PC-9 (cell line): ENCODE measurements around the gene RAB2B. TPM values are rescaled to one million over a fixed set of nuclear protein-coding genes. Genes with fewer than 3 reads are reported as not detected.
A peak's percentile ranks its signal among the peaks of the same experiment; 100 is the strongest.

ENCODE experiments used
- BruUV-seq: library from RNA; stranded (reverse); fragments of 400-500 nt; replicated peaks from 2 replicates; lab custom pipeline; 2021; lab: Mats Ljungman, UMichigan
- CTCF ChIA-PET: fragments of 300-600 bp; sonication (Branson Sonifier 250); formaldehyde crosslinking; loops from one replicate; lab custom pipeline; 2022; ENCODE audit warnings: antibody characterized with exemption; lab: Charles Lee
- POLR2A ChIA-PET: fragments of 300-600 bp; sonication (Branson Sonifier 250); formaldehyde crosslinking; loops from one replicate; lab custom pipeline; 2022; ENCODE audit warnings: antibody characterized with exemption; ENCODE audit not compliant: unreplicated experiment; lab: Charles Lee
- DNase-seq, 2 experiments: peaks; one replicate each; pipeline versions ENCODE4 v3.0.0 to v3.0.0-alpha.2; 2015 to 2022; ENCODE audit warnings: mixed read lengths in 1 of 2
- H2AFZ ChIP-seq: fragments of 200-600 bp; sonication (generic); 2 replicates; pipeline ENCODE4 v1.8.1; 2017; ENCODE audit warnings: antibody characterized with exemption
- H3F3A ChIP-seq: fragments of 200-600 bp; sonication (generic); 2 replicates; pipeline ENCODE4 v1.8.1; 2017; ENCODE audit warnings: antibody characterized with exemption, mild to moderate bottlenecking, low read depth; ENCODE audit not compliant: insufficient read depth
- H3K27ac ChIP-seq: fragments of 200-600 bp; sonication (generic); 2 replicates; pipeline ENCODE4 v1.6.1; 2016; ENCODE audit warnings: mixed run types
- H3K27me3 ChIP-seq: fragments of 200-600 bp; sonication (generic); 2 replicates; pipeline ENCODE4 v1.6.1; 2016; ENCODE audit warnings: low read depth, mixed run types; ENCODE audit not compliant: insufficient read depth
- H3K36me3 ChIP-seq: fragments of 200-600 bp; sonication (generic); 2 replicates; pipeline ENCODE4 v1.6.1; 2016; ENCODE audit warnings: low read depth, mixed run types
- H3K4me1 ChIP-seq: fragments of 200-600 bp; sonication (generic); replicated peaks from 2 replicates; pipeline ENCODE4 v1.6.1; 2016; ENCODE audit warnings: mixed run types; ENCODE audit not compliant: insufficient read depth
- H3K4me2 ChIP-seq: fragments of 200-600 bp; sonication (generic); 2 replicates; pipeline ENCODE4 v1.6.1; 2017; ENCODE audit warnings: mixed run types
- H3K4me3 ChIP-seq: fragments of 200-600 bp; sonication (generic); 2 replicates; pipeline ENCODE4 v1.6.1; 2016; ENCODE audit warnings: mixed run types
- H3K79me2 ChIP-seq: fragments of 200-600 bp; sonication (generic); 2 replicates; pipeline ENCODE4 v1.6.1; 2017; ENCODE audit warnings: low read depth, mixed run types
- H3K9me2 ChIP-seq: fragments of 200-600 bp; sonication (generic); 2 replicates; pipeline ENCODE4 v1.8.1; 2017; ENCODE audit warnings: mild to moderate bottlenecking; ENCODE audit not compliant: insufficient read depth
- H3K9me3 ChIP-seq: fragments of 200-600 bp; sonication (generic); 2 replicates; pipeline ENCODE4 v1.8.1; 2016; ENCODE audit warnings: low read depth; ENCODE audit not compliant: insufficient read depth
- H4K20me1 ChIP-seq: fragments of 200-600 bp; sonication (generic); 2 replicates; pipeline ENCODE4 v1.8.1; 2017; ENCODE audit not compliant: insufficient read depth
- CTCF ChIP-seq: fragments of 200-600 bp; sonication (generic); conservative IDR thresholded peaks from 2 replicates; pipeline ENCODE4 v1.6.1; 2017; ENCODE audit warnings: mixed run types, antibody characterized with exemption, mild to moderate bottlenecking, moderate library complexity
- EZH2 ChIP-seq: fragments of 200-600 bp; sonication (generic); IDR thresholded peaks from 2 replicates; pipeline ENCODE4 v1.8.0; 2017; ENCODE audit warnings: antibody characterized with exemption, low read depth
- intact Hi-C: fragments of 100-400 bp; cut with micrococcal nuclease; formaldehyde crosslinking; loops from one replicate; pipeline ENCODE4 v1.10.0; 2022; ENCODE audit not compliant: unreplicated experiment
- total RNA-seq: library from RNA; stranded (reverse); gene quantifications from 2 replicates; pipeline ENCODE4 v1.2.3, GENCODE V29; 2021

Gene RAB2B
- total RNA-seq, 1 experiment from 2014 or later: 12.8 TPM

- no peaks in the 10 kb centered on the region for H3K9me3 ChIP-seq
- no peak overlapping the region for H3K27ac ChIP-seq
- TF ChIP-seq CTCF: no peak
- TF ChIP-seq EZH2: no peak
- no peaks in the 10 kb centered on the region for H3K27me3 ChIP-seq
- H3K4me3 ChIP-seq: no peak overlapping the region
- H3K9me2 ChIP-seq: no peaks in the 10 kb centered on the region
- DNase-seq: no peak
- H4K20me1 ChIP-seq: no peaks in the 10 kb centered on the region
- peaks cover 36% of the 10 kb centered on the region for H3K79me2 ChIP-seq
- no peaks in the 10 kb centered on the region for H3K36me3 ChIP-seq
- no peak overlapping the region for H2AFZ ChIP-seq
- CTCF ChIA-PET: no interaction called here
- H3K4me2 ChIP-seq: no peak overlapping the region
- peaks cover 13% of the 10 kb centered on the region for H3K4me1 ChIP-seq
- no TSS peak for BruUV-seq
- POLR2A ChIA-PET: no interaction called here
- peaks cover 8% of the 10 kb centered on the region for H3F3A ChIP-seq
- intact Hi-C loops: no loop called here
Measured at GRCh38 chr14:21440859-21441258, 35.9 kb downstream of the RAB2B start.

DNA sequence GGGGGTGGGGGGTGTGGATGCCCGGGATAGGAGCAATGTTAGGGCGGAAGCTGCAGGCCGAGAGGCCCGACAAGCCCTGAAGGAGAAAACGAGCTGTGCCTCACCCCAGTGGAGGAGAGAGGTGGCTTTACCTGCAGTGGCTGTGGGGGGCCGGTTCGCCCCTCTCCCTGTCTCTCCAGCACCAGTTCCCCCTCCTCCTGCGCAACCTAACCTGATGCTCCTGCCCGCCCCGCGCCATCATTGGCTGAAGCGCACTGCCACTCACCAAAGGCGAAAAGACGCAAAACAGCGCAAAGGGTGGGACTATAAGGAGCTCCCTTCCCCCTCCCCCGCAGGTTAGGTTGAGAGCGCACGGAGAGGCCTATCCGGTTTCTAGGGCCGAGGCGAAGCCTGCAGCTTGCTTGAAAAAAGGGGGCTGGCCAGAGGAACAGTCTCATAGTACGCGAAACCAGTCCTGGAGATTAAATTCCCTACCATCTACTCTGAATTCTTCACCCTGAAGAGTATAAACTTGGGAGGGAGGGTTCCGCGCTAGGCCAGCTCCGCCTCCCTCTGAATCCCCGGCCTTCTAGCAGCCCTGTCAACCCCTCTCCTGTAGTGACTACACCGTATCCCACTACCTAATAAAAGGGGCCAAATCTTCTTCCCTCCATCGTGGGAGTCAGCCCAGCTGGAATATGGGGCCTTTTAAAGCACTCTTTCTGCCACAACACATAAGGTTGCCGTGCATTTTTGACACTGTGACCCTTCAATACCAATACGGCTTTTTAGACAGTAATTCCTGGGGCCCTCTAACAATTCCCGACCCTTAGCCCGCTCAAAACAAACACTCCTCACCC lies 39.5 kb downstream of the RAB2B start:
- Histone ChIP-seq H3K27me3 (no peaks in the 10 kb centered on the region), H2AFZ (peak overlapping the region; percentile 82), H4K20me1 (no peaks in the 10 kb centered on the region), H3K9me3 (no peaks in the 10 kb centered on the region), H3K36me3 (no peaks in the 10 kb centered on the region), H3K4me1 (peaks cover 19% of the 10 kb centered on the region), H3K4me2 (peak overlapping the region; percentile 90), H3F3A (peaks cover 8% of the 10 kb centered on the region), H3K27ac (peak overlapping the region; percentile 79), H3K9me2 (no peaks in the 10 kb centered on the region), H3K4me3 (peak overlapping the region; percentile 71), H3K79me2 (peaks cover 54% of the 10 kb centered on the region)
- TF ChIP-seq CTCF (no peak), EZH2 (no peak)
- intact Hi-C loops: loop anchor here (1.0 to 2.0 kb wide), 2 partner anchors 19 to 40 kb away; partner anchors contain the start of genes CHD8, RAB2B and TOX4
- ChIA-PET POLR2A (interaction anchor here (0.5 to 2.0 kb wide), 12 partner anchors 19 to 1516 kb away, joined by 3 to 13 read pairs (median 6); partner anchors contain the start of genes CHD8, PIP4P1 and SALL2), CTCF (interaction anchor here (0.5 to 1.0 kb wide), 5 partner anchors 19 to 366 kb away, joined by 3 to 8 read pairs (median 7); partner anchors contain the start of gene CHD8)
- peak; percentile 92 to 94 for DNase-seq
- BruUV-seq: TSS peak; percentile 31

DNA sequence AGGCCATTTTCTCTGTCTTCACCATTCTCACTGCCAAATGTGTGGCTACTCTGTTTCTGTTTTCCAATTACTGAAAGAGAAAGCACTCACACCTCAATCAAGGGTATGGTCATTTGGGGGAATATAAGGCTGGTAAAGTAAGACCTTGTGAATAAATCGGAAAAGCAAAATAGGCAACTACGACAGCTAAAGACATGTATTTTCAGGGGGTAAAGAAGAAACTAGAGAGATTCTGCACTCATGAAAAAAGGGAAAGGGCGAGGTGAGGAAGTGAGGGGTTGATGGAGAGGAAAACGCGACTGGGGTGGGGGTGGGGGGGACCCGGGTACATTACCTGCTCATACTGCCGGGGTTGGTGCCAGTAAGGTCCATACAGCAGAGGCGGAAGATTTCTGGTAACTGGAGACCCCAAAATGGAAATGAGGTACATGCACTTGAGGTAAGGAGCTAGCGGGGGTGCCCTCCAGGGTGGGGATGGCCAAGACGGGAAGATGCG lies 40.1 kb downstream of the RAB2B start:
- H3K4me3 ChIP-seq: peak overlapping the region; percentile 71
- ChIA-PET CTCF (interaction anchor here (0.5 to 1.0 kb wide), 2 partner anchors 19 to 275 kb away, joined by 3 to 8 read pairs; partner anchors contain the start of gene CHD8), POLR2A (interaction anchor here (0.5 to 2.0 kb wide), 8 partner anchors 19 to 1517 kb away, joined by 3 to 13 read pairs (median 7); partner anchors contain the start of genes CHD8, PIP4P1 and SALL2)
- H3K27ac ChIP-seq: no peak overlapping the region
- BruUV-seq: no TSS peak
- H3F3A ChIP-seq: peaks cover 8% of the 10 kb centered on the region
- H3K9me2 ChIP-seq: no peaks in the 10 kb centered on the region
- TF ChIP-seq EZH2 (no peak), CTCF (no peak)
- no peaks in the 10 kb centered on the region for H3K9me3 ChIP-seq
- no peaks in the 10 kb centered on the region for H3K36me3 ChIP-seq
- H3K4me1 ChIP-seq: peaks cover 19% of the 10 kb centered on the region
- H3K27me3 ChIP-seq: no peaks in the 10 kb centered on the region
- DNase-seq: no peak
- peak overlapping the region; percentile 82 for H2AFZ ChIP-seq
- peak overlapping the region; percentile 90 for H3K4me2 ChIP-seq
- intact Hi-C loops: loop anchor here (1.0 to 2.0 kb wide), 2 partner anchors 20 to 40 kb away; partner anchors contain the start of genes CHD8, RAB2B and TOX4
- H3K79me2 ChIP-seq: peaks cover 51% of the 10 kb centered on the region
- no peaks in the 10 kb centered on the region for H4K20me1 ChIP-seq
